GM18508 (cell line): ENCODE data around the gene CACNA1B.
"Not testable (repeated sequence)": the region's sequence is repeated elsewhere in the genome, so short reads cannot be mapped to it uniquely, and the experiment has no call there.

Source experiments
- ATAC-seq: cut with Tn5 transposase; IDR thresholded peaks from one replicate; pipeline ENCODE4 v1.9.1; 2021; ENCODE audit warnings: moderate number of reproducible peaks; ENCODE audit not compliant: insufficient read depth, unreplicated experiment

Gene CACNA1B

GRCh38 chr9:137877506-137878122 is at the start of gene CACNA1B:
Gene CACNA1B, plus strand, starts transcription at chr9:137877782. Its CDS starts 152 bp downstream, at chr9:137877934.
- ATAC-seq: not testable (repeated sequence)

- ATAC-seq: no peak
Observed at GRCh38 chr9:137827908-137828526, 49.6 kb upstream of the CACNA1B start.

- no peak for ATAC-seq
Observed at GRCh38 chr9:137828527-137829259, 48.9 kb upstream of the CACNA1B start.

GRCh38 chr9:137829260-137829996 is 48.2 kb upstream of the CACNA1B start:
- no peak for ATAC-seq

GRCh38 chr9:137832191-137832700 is 45.3 kb upstream of the CACNA1B start:
- no peak for ATAC-seq

- ATAC-seq: no peak
Observed at GRCh38 chr9:137832830-137833590, 44.6 kb upstream of the CACNA1B start.

- ATAC-seq: no peak
Observed at GRCh38 chr9:137833721-137834613, 43.6 kb upstream of the CACNA1B start.

- ATAC-seq: no peak
Observed at GRCh38 chr9:137834846-137835546, 42.6 kb upstream of the CACNA1B start.

- no peak for ATAC-seq
Observed at GRCh38 chr9:137836151-137836830, 41.3 kb upstream of the CACNA1B start.

- no peak for ATAC-seq
Observed at GRCh38 chr9:137836831-137837241, 40.7 kb upstream of the CACNA1B start.

GRCh38 chr9:137837345-137838278 is 40.0 kb upstream of the CACNA1B start:
- no peak for ATAC-seq

GRCh38 chr9:137838576-137838975 is 39.0 kb upstream of the CACNA1B start:
- ATAC-seq: no peak

GRCh38 chr9:137843355-137843754 is 34.2 kb upstream of the CACNA1B start:
- ATAC-seq: no peak

GRCh38 chr9:137851516-137852267 is 25.9 kb upstream of the CACNA1B start:
- no peak for ATAC-seq

GRCh38 chr9:137853392-137853995 is 24.1 kb upstream of the CACNA1B start:
- no peak for ATAC-seq

GRCh38 chr9:137860361-137860760 is 17.2 kb upstream of the CACNA1B start:
- ATAC-seq: no peak
